K562 (cell line): ENCODE measurements around the gene SPTBN4. TPM values are rescaled to one million over a fixed set of nuclear protein-coding genes. Genes with fewer than 3 reads are reported as not detected.
A peak's percentile ranks its signal among the peaks of the same experiment; 100 is the strongest.

Experiments used
- ATF3 ChIP-seq, 2 experiments: fragments of 450-650 bp in 1 of 2; sonication (generic) in 1 of 2; formaldehyde crosslinking in 1 of 2; IDR thresholded peaks in 1 of 2; conservative IDR thresholded peaks in 1 of 2; 2 replicates each; pipeline versions ENCODE4 v1.6.1 to v1.8.1; 2016 to 2023; ENCODE audit warnings: mild to moderate bottlenecking in 2 of 2, moderate library complexity in 2 of 2, inconsistent platforms in 1 of 2, missing genetic modification reagents in 1 of 2
- BCL6 ChIP-seq: fragments of 250-450 bp; sonication (Bioruptor Pico); IDR thresholded peaks from 2 replicates; pipeline ENCODE4 v1.4.0; 2020
- BCOR ChIP-seq: fragments of 450-650 bp; IDR thresholded peaks from 2 replicates; pipeline ENCODE4 v1.6.1; 2016
- BMI1 ChIP-seq: fragments of 150-350 bp; IDR thresholded peaks from 2 replicates; pipeline ENCODE4 v1.6.1; 2014; ENCODE audit warnings: low read length
- CLOCK ChIP-seq: fragments of 250-450 bp; sonication (Bioruptor Pico); IDR thresholded peaks from 2 replicates; pipeline ENCODE4 v1.4.0; 2020; ENCODE audit warnings: mild to moderate bottlenecking, moderate library complexity, borderline replicate concordance
- EGR1 ChIP-seq: fragments of 450-650 bp; conservative IDR thresholded peaks from 2 replicates; pipeline ENCODE4 v1.6.1; 2017; ENCODE audit warnings: mild to moderate bottlenecking
- FOXJ2 ChIP-seq: fragments of 200-800 bp; sonication (Bioruptor generic); IDR thresholded peaks from 2 replicates; pipeline ENCODE4 v1.6.1; 2016; ENCODE audit warnings: missing genetic modification characterization, missing compliant biosample characterization
- GATA2 ChIP-seq: sonication (generic); formaldehyde crosslinking; IDR thresholded peaks from 2 replicates; pipeline ENCODE4 v1.4.0; 2020; ENCODE audit warnings: mild to moderate bottlenecking, missing genetic modification reagents
- GTF3C2 ChIP-seq: IDR thresholded peaks from 3 replicates; pipeline ENCODE4 v1.6.1; 2011; ENCODE audit warnings: borderline replicate concordance, mild to moderate bottlenecking, moderate library complexity; ENCODE audit not compliant: insufficient read length; ENCODE audit errors: extremely low read depth
- MED1 ChIP-seq: sonication (generic); formaldehyde crosslinking; IDR thresholded peaks from 2 replicates; pipeline ENCODE4 v1.8.1; 2023; ENCODE audit warnings: missing genetic modification reagents, borderline replicate concordance
- MTA2 ChIP-seq: fragments of 450-650 bp; IDR thresholded peaks from 2 replicates; pipeline ENCODE4 v1.6.1; 2016; ENCODE audit warnings: low read depth
- NFE2 ChIP-seq: IDR thresholded peaks from 2 replicates; pipeline ENCODE4 v1.6.1; 2014; ENCODE audit warnings: antibody characterized with exemption, low read depth
- NR2C1 ChIP-seq, 2 experiments: fragments of 450-650 bp; IDR thresholded peaks; 2 replicates each; pipeline ENCODE4 v1.6.1; 2017; ENCODE audit warnings: mild to moderate bottlenecking in 2 of 2, antibody characterized with exemption in 1 of 2, inconsistent platforms in 1 of 2, missing compliant biosample characterization in 1 of 2, missing genetic modification characterization in 1 of 2
- SIN3A ChIP-seq, 2 experiments: fragments of 150-350 bp in 1 of 2; IDR thresholded peaks; 2 replicates each; pipeline ENCODE4 v1.6.1; 2011 to 2016; ENCODE audit warnings: borderline replicate concordance in 2 of 2, low read depth in 2 of 2, low read length in 2 of 2, mild to moderate bottlenecking in 2 of 2, moderate library complexity in 2 of 2; ENCODE audit not compliant: control insufficient read depth in 1 of 2
- TAF9B ChIP-seq: fragments of 450-650 bp; IDR thresholded peaks from 2 replicates; pipeline ENCODE4 v1.6.1; 2018; ENCODE audit warnings: mild to moderate bottlenecking; ENCODE audit not compliant: partially characterized antibody
- TBP ChIP-seq: optimal IDR thresholded peaks from 2 replicates; pipeline ENCODE3; 2011; ENCODE audit warnings: low read depth, low read length, improper control_type of control experiment
- ZFP30 ChIP-seq: fragments of 250-450 bp; sonication (Bioruptor Pico); IDR thresholded peaks from 2 replicates; pipeline ENCODE4 v1.8.0; 2022; ENCODE audit warnings: moderate library complexity, mild to moderate bottlenecking, inconsistent platforms, borderline replicate concordance
- ZFX ChIP-seq: sonication (generic); formaldehyde crosslinking; IDR thresholded peaks from 2 replicates; pipeline ENCODE4 v1.8.0; 2022; ENCODE audit warnings: mild to moderate bottlenecking, missing genetic modification reagents, moderate library complexity
- ZKSCAN3 ChIP-seq: fragments of 250-450 bp; sonication (Bioruptor Pico); IDR thresholded peaks from 2 replicates; pipeline ENCODE4 v1.4.0; 2020
- ZNF408 ChIP-seq: fragments of 250-450 bp; sonication (Bioruptor Pico); IDR thresholded peaks from 2 replicates; pipeline ENCODE4 v1.4.0; 2020; ENCODE audit warnings: low read depth, mild to moderate bottlenecking, moderate library complexity
- ZNF583 ChIP-seq: fragments of 250-450 bp; sonication (Bioruptor Pico); IDR thresholded peaks from 2 replicates; pipeline ENCODE4 v1.4.0; 2020
- ZNF785 ChIP-seq: fragments of 250-450 bp; sonication (Bioruptor Pico); IDR thresholded peaks from 2 replicates; pipeline ENCODE4 v1.4.0; 2020; ENCODE audit warnings: mild to moderate bottlenecking
- polyA plus RNA-seq, 8 experiments: library from polyadenylated mRNA; depleted of rRNA in 4 of 8; stranded (reverse) in 5 of 8; unstranded in 3 of 8; fragments of >200 nt; fragmentation: Nextera tagmentation in 2 of 8; fragmentation: Illumina TruSeq in 1 of 8; extraction: Ambion mirVana in 2 of 8; extraction: Trizol in 1 of 8; gene quantifications; 2 replicates each; pipeline versions ENCODE4 v1.2.1 to v1.2.3, GENCODE V29; 2011 to 2014; ENCODE audit warnings: inconsistent platforms in 1 of 8, missing spikeins in 1 of 8
- total RNA-seq, 7 experiments: library from RNA; depleted of rRNA in 6 of 7; stranded (reverse); fragments of >200 nt in 6 of 7; fragmentation: Illumina TruSeq in 2 of 7; extraction: Trizol in 2 of 7; gene quantifications; 2 replicates each; pipeline versions ENCODE4 v1.2.1 to v1.2.3, GENCODE V29; 2011 to 2021; ENCODE audit warnings: low replicate concordance in 1 of 7

Gene SPTBN4
- total and polyA plus RNA-seq, 9 of the 15 experiments (the other 6 are each of a cell fraction or from before 2014, with no cell fraction given): 0.01 to 1.5 (median 0.86) TPM

GRCh38 chr19:40465025-40465556, 1.7 kb upstream of the SPTBN4 start (continued):
- TF ChIP-seq EGR1 (peak; percentile 3; the same call in 1 of the 2 replicates), ZFX (CRISPR knock-in tag) (peak; percentile 43; the same call in 1 of the 2 replicates), ZKSCAN3 (CRISPR knock-in tag) (no peak), CLOCK (CRISPR knock-in tag) (no peak), SIN3A (IDR thresholded peaks at IDR 0.05; ENCODE audit: borderline replicate concordance in 2 of 2, control insufficient read depth in 1 of 2, low read depth in 2 of 2, low read length in 2 of 2) (no peak; a peak in 2 of 4 replicates), NR2C1 (IDR thresholded peaks at IDR 0.05) (no peak), NR2C1 (tag; IDR thresholded peaks at IDR 0.05) (no peak), TAF9B (peak; percentile 0), ATF3 (IDR thresholded peaks at IDR 0.05) (no peak), ATF3 (CRISPR knock-in tag; conservative IDR thresholded peaks at IDR 0.05) (no peak), MTA2 (no peak), FOXJ2 (tag) (peak; percentile 57), ZNF785 (no peak), BMI1 (no peak), ZNF583 (CRISPR knock-in tag) (no peak), BCL6 (CRISPR knock-in tag) (no peak), ZNF408 (CRISPR knock-in tag) (no peak), GATA2 (CRISPR knock-in tag) (no peak), MED1 (CRISPR knock-in tag) (no peak; the same call in 1 of the 2 replicates), GTF3C2 (no peak), NFE2 (no peak), BCOR (peak; percentile 96), ZFP30 (CRISPR knock-in tag) (no peak), TBP (no peak)
